Subcutaneous adipose tissue (tissue), 4 donors: ENCODE results near the gene KRTAP9-7. TPM values are rescaled to one million over a fixed set of nuclear protein-coding genes. Genes with fewer than 3 reads are reported as not detected.

ENCODE experiments used
- CTCF ChIP-seq: fragments of 450-650 bp; IDR thresholded peaks from one replicate; pipeline ENCODE4 v1.5.1; 2016; ENCODE audit warnings: low read depth, mild to moderate bottlenecking, control low read depth, antibody characterized with exemption, moderate library complexity
- total RNA-seq, 4 donors: library from RNA; depleted of rRNA; stranded (reverse); fragments of >200 nt; gene quantifications; one replicate each; pipeline ENCODE4 v1.1.0, GENCODE V29; 2016

The KRTAP9-7 gene
- total RNA-seq, 4 donors from 2014 or later, result not detected

- no peak for TF ChIP-seq CTCF
Observed at GRCh38 chr17:41264599-41264998, 10.9 kb upstream of the KRTAP9-7 start.

- no peak for TF ChIP-seq CTCF
Observed at GRCh38 chr17:41265078-41265477, 10.4 kb upstream of the KRTAP9-7 start, which contains the start of gene KRTAP9-6. Gene KRTAP9-6, plus strand, starts transcription at chr17:41265378. Its CDS starts 0 bp downstream, at chr17:41265378.

- no peak for TF ChIP-seq CTCF
Observed at GRCh38 chr17:41267711-41268110, 7.8 kb upstream of the KRTAP9-7 start.

- no peak for TF ChIP-seq CTCF
Observed at GRCh38 chr17:41271858-41272257, 3.6 kb upstream of the KRTAP9-7 start.

- no peak for TF ChIP-seq CTCF
Observed at GRCh38 chr17:41278176-41278955, 2.9 kb downstream of the KRTAP9-7 start.

- no peak for TF ChIP-seq CTCF
Observed at GRCh38 chr17:41284043-41284442, 8.5 kb downstream of the KRTAP9-7 start.

GRCh38 chr17:41284546-41284945 lies 9.0 kb downstream of the KRTAP9-7 start:
- TF ChIP-seq CTCF, result no peak
